Mesenchymal stem cell (in vitro differentiated cells and primary cell): Measurements from ENCODE around the gene TICAM2.

Experiments used
- DNase-seq: peaks from one replicate; pipeline ENCODE4 v3.0.0-alpha.2; 2013
- H2AFZ ChIP-seq: one replicate; pipeline ENCODE4 v1.6.1; 2013; ENCODE audit warnings: low read depth, mild to moderate bottlenecking, control low read depth, inconsistent platforms, low read length, moderate library complexity
- H2AK5ac ChIP-seq: 2 replicates; pipeline ENCODE4 v1.6.1; 2013; ENCODE audit warnings: low read length, moderate library complexity, mild to moderate bottlenecking, inconsistent platforms; ENCODE audit not compliant: severe bottlenecking
- H2BK120ac ChIP-seq: one replicate; pipeline ENCODE4 v1.6.1; 2013; ENCODE audit warnings: low read depth, mild to moderate bottlenecking, inconsistent platforms, low read length, moderate library complexity
- H2BK12ac ChIP-seq, 2 experiments: one replicate each; pipeline ENCODE4 v1.6.1; 2013; ENCODE audit warnings: inconsistent platforms in 2 of 2, low read length in 2 of 2, mild to moderate bottlenecking in 2 of 2, moderate library complexity in 2 of 2, control low read depth in 1 of 2
- H2BK15ac ChIP-seq: one replicate; pipeline ENCODE4 v1.6.1; 2013; ENCODE audit warnings: mild to moderate bottlenecking, low read depth, inconsistent platforms; ENCODE audit not compliant: poor library complexity, severe bottlenecking
- H2BK5ac ChIP-seq: 2 replicates; pipeline ENCODE4 v1.6.1; 2013; ENCODE audit warnings: low read depth, mild to moderate bottlenecking, low read length, control low read depth, inconsistent platforms; ENCODE audit not compliant: poor library complexity, severe bottlenecking
- H3K14ac ChIP-seq, 2 experiments: one replicate each; pipeline ENCODE4 v1.6.1; 2013; ENCODE audit warnings: inconsistent platforms in 2 of 2, low read length in 2 of 2, control low read depth in 1 of 2, mild to moderate bottlenecking in 1 of 2, moderate library complexity in 1 of 2
- H3K18ac ChIP-seq, 2 experiments: one replicate each; pipeline ENCODE4 v1.6.1; 2013; ENCODE audit warnings: inconsistent platforms in 2 of 2, low read length in 2 of 2, control low read depth in 1 of 2, low read depth in 1 of 2, mild to moderate bottlenecking in 1 of 2
- H3K23ac ChIP-seq, 2 experiments: one replicate each; pipeline ENCODE4 v1.6.1; 2013; ENCODE audit warnings: inconsistent platforms in 2 of 2, low read length in 2 of 2, mild to moderate bottlenecking in 2 of 2, moderate library complexity in 2 of 2, control low read depth in 1 of 2
- H3K27ac ChIP-seq: 2 replicates; pipeline ENCODE4 v1.5.1; 2013; ENCODE audit warnings: mild to moderate bottlenecking, moderate library complexity, low read length, control low read depth, inconsistent platforms; ENCODE audit not compliant: poor library complexity, severe bottlenecking
- H3K27me3 ChIP-seq, 2 experiments: 2 replicates each; pipeline versions ENCODE4 v1.6.1 to v1.7.0; 2013; ENCODE audit warnings: low read length in 2 of 2, mild to moderate bottlenecking in 2 of 2, moderate library complexity in 2 of 2, control low read depth in 1 of 2, inconsistent platforms in 1 of 2; ENCODE audit not compliant: control insufficient read depth in 1 of 2, insufficient read depth in 1 of 2
- H3K36me3 ChIP-seq, 2 experiments: 2 replicates each; pipeline versions ENCODE4 v1.6.1 to v1.7.0; 2013; ENCODE audit warnings: low read length in 2 of 2, control low read depth in 1 of 2, inconsistent platforms in 1 of 2, low read depth in 1 of 2, mild to moderate bottlenecking in 1 of 2; ENCODE audit not compliant: insufficient read depth in 2 of 2, control insufficient read depth in 1 of 2
- H3K4ac ChIP-seq, 2 experiments: one replicate each; pipeline ENCODE4 v1.6.1; 2013; ENCODE audit warnings: inconsistent platforms in 2 of 2, low read length in 2 of 2, mild to moderate bottlenecking in 2 of 2, moderate library complexity in 2 of 2, control low read depth in 1 of 2, low read depth in 1 of 2
- H3K4me1 ChIP-seq: 2 replicates; pipeline ENCODE4 v1.6.1; 2013; ENCODE audit warnings: low read depth, low read length, control low read depth; ENCODE audit not compliant: control insufficient read depth, insufficient read depth
- H3K4me2 ChIP-seq: 2 replicates; pipeline ENCODE4 v1.6.1; 2013; ENCODE audit warnings: low read length, mild to moderate bottlenecking, inconsistent platforms; ENCODE audit not compliant: poor library complexity, severe bottlenecking
- H3K4me3 ChIP-seq, 2 experiments: 2 replicates each; pipeline versions ENCODE4 v1.5.1 to v1.7.0; 2013; ENCODE audit warnings: low read length in 2 of 2, mild to moderate bottlenecking in 2 of 2, control low read depth in 1 of 2, low read depth in 1 of 2; ENCODE audit not compliant: insufficient read depth in 1 of 2
- H3K79me1 ChIP-seq: replicated peaks from 2 replicates; pipeline ENCODE4 v1.6.1; 2013; ENCODE audit warnings: mild to moderate bottlenecking, control low read depth, low read length, inconsistent platforms; ENCODE audit not compliant: poor library complexity, severe bottlenecking
- H3K9ac ChIP-seq: 2 replicates; pipeline ENCODE4 v1.7.0; 2013; ENCODE audit warnings: mild to moderate bottlenecking, low read length, moderate library complexity
- H3K9me3 ChIP-seq: 2 replicates; pipeline ENCODE4 v1.7.0; 2013; ENCODE audit warnings: mild to moderate bottlenecking, low read length; ENCODE audit not compliant: control insufficient read depth
- H4K8ac ChIP-seq: one replicate; pipeline ENCODE4 v1.6.1; 2013; ENCODE audit warnings: inconsistent platforms, mild to moderate bottlenecking, low read length, moderate library complexity
- H4K91ac ChIP-seq: one replicate; pipeline ENCODE4 v1.6.1; 2013; ENCODE audit warnings: mild to moderate bottlenecking, low read length, inconsistent platforms
- WGBS: methylation state at CpG from one replicate; pipeline ENCODE4 v1.1.7; 2013; ENCODE audit warnings: mixed read lengths; 5-methylcytosine and 5-hydroxymethylcytosine counted together

The TICAM2 gene

DNA sequence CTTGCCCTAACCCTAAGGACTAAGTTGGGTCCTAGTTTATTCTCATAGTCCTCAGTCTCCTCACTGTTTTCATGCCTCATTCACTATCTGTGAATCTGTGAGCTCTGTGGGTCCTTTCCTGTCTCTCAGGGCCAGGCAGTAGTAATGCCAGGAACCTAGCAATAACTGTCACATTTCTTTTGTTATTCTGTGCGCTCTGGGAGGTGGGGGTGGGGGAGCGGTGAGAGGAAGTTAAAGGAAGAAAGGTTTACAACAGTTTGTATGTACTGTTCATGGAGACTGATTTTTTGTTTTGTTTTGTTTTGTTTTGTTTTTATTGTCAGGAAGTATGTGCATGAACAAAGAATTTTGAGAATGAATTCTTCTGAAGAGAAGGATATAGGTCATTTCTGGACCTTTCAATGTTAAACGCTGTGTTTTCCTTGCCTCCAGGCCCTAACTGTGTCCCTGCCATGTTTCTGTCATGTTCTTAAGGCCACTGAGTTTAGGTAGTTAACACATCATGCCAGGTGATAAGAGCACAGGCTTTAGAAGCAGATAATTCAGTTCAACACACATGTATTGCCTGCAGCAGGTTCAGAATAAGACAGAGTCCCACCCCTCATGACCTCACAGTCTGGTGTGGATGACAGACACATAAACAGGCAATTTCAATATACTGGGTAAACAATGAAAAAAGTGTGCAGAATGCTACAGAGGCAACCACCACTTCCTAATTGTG, 44.5 kb downstream of the TICAM2 start:
- Histone ChIP-seq H2BK12ac (no peak overlapping the region), H3K36me3 (no peaks in the 10 kb centered on the region), H2AFZ (no peak overlapping the region), H3K4ac (no peak overlapping the region), H3K9ac (no peak overlapping the region), H3K14ac (peak overlapping the region in 1 of 2 experiments; percentile 90), H3K18ac (peak overlapping the region in 1 of 2 experiments; percentile 76), H3K27ac (no peak overlapping the region), H2BK15ac (no peak overlapping the region), H4K8ac (no peak overlapping the region), H2BK120ac (no peak overlapping the region), H3K23ac (no peak overlapping the region), H4K91ac (no peak overlapping the region), H2AK5ac (no peak overlapping the region), H2BK5ac (no peak overlapping the region), H3K79me1 (no peaks in the 10 kb centered on the region), H3K4me1 (peaks cover 2% of the 10 kb centered on the region), H3K4me3 (no peak overlapping the region), H3K27me3 (no peaks in the 10 kb centered on the region), H3K4me2 (no peak overlapping the region), H3K9me3 (no peaks in the 10 kb centered on the region)
- WGBS = 62% methylated on average over 3 of the region's 3 CpGs
- peak; percentile 33 for DNase-seq

DNA sequence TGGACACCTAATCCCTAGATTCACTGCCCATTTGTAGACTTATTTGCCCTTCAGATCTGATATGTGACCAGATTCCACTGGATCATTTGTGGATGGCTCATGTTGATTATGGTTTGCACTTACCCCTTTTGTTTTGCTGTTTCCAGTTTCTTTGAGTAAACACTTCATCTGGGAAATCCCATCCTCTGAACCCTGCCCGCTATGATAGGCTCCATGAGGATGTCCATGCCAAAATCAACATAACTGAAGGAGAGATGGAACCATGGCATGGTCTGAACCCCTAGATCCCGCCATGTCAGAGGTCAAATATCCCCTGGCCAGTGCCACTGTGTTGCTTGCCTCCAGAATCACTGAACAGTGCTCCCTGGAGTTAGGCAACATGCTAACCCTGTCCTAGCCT, 46.0 kb downstream of the TICAM2 start:
- Histone ChIP-seq H3K9me3 (no peaks in the 10 kb centered on the region), H3K27ac (no peak overlapping the region), H3K36me3 (no peaks in the 10 kb centered on the region), H2BK15ac (no peak overlapping the region), H3K4me1 (peaks cover 2% of the 10 kb centered on the region), H2BK12ac (no peak overlapping the region), H3K79me1 (no peaks in the 10 kb centered on the region), H4K8ac (no peak overlapping the region), H2AK5ac (no peak overlapping the region), H2AFZ (no peak overlapping the region), H4K91ac (no peak overlapping the region), H3K27me3 (no peaks in the 10 kb centered on the region), H3K14ac (no peak overlapping the region), H3K23ac (no peak overlapping the region), H2BK120ac (no peak overlapping the region), H3K9ac (no peak overlapping the region), H2BK5ac (no peak overlapping the region), H3K4me3 (no peak overlapping the region), H3K4ac (no peak overlapping the region), H3K4me2 (no peak overlapping the region), H3K18ac (no peak overlapping the region)
- WGBS = 95% methylated on average over 2 of the region's 2 CpGs
- no peak for DNase-seq

DNA sequence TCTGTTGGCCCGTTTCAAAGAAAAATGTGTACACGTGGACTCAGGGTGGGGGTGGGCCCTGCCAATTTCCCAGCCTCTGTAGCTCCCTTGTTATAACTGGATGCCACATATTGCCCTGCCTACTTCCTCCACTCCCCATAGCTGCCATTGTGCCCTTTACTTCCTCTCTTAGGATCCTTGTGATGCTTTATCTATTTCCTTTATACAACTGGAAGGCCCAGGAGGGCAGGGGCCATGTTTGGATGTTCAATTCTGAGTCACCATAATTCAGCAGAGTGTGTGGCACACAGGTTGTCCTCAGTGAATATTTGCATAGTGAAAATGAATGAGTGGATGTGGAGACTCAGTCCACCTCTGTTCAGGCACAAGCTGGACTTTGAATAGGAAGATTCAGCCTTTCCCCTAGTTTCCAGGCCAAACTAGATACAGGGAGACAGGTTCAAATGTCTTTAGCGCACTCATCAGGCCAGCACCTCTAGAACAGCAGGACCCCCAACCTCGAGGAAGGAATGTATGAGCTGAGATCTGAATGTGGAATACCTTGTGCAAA, 47.1 kb downstream of the TICAM2 start:
- Histone ChIP-seq H2AK5ac (no peak overlapping the region), H3K4ac (no peak overlapping the region), H2AFZ (no peak overlapping the region), H3K23ac (no peak overlapping the region), H3K18ac (no peak overlapping the region), H3K79me1 (no peaks in the 10 kb centered on the region), H3K27ac (no peak overlapping the region), H2BK12ac (no peak overlapping the region), H3K9me3 (no peaks in the 10 kb centered on the region), H3K14ac (no peak overlapping the region), H2BK120ac (no peak overlapping the region), H3K27me3 (no peaks in the 10 kb centered on the region), H3K4me1 (peaks cover 2% of the 10 kb centered on the region), H3K4me3 (no peak overlapping the region), H2BK5ac (no peak overlapping the region), H4K8ac (no peak overlapping the region), H4K91ac (no peak overlapping the region), H3K9ac (no peak overlapping the region), H3K36me3 (no peaks in the 10 kb centered on the region), H3K4me2 (no peak overlapping the region), H2BK15ac (no peak overlapping the region)
- 88% methylated on average over 4 of the region's 4 CpGs for WGBS
- DNase-seq = no peak

DNA sequence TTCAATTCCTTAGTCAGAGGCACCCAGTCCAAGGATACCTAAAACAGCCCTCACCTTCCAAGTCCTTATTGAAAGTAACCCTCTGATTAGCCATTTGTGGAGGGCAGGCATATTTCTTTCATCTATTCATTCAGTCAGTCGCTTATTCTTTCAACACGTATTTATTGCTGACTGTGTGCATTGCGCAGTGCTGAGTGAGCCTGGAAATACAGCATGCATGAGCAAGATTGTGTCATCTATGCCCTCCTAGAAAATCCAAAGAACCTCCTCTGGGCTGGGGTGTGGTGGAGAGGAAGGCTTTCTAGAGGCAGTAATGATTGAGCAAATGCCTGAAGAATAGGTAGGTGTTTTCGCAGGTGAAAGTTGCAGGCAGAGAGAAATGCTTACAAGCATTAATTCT, 49.2 kb downstream of the TICAM2 start:
- Histone ChIP-seq H3K9me3 (no peaks in the 10 kb centered on the region), H3K4me2 (no peak overlapping the region), H2BK15ac (no peak overlapping the region), H3K79me1 (no peaks in the 10 kb centered on the region), H3K23ac (no peak overlapping the region), H3K18ac (no peak overlapping the region), H4K8ac (no peak overlapping the region), H2BK5ac (no peak overlapping the region), H3K27ac (no peak overlapping the region), H3K4me1 (peaks cover 2% of the 10 kb centered on the region), H2BK12ac (no peak overlapping the region), H3K14ac (no peak overlapping the region), H2AK5ac (no peak overlapping the region), H2AFZ (no peak overlapping the region), H3K9ac (no peak overlapping the region), H2BK120ac (no peak overlapping the region), H4K91ac (no peak overlapping the region), H3K36me3 (no peaks in the 10 kb centered on the region), H3K27me3 (no peaks in the 10 kb centered on the region), H3K4me3 (no peak overlapping the region), H3K4ac (no peak overlapping the region)
- 95% methylated on average over 4 of the region's 4 CpGs for WGBS
- DNase-seq = no peak
